AG10803 (cell line): Measurements from ENCODE around the gene KATNBL1.

Source experiments
- DNase-seq: peaks from one replicate; pipeline ENCODE4 v3.0.0; 2010; ENCODE audit warnings: low read depth
- H3K4me3 ChIP-seq: 2 replicates; pipeline ENCODE4 v1.5.1; 2011; ENCODE audit warnings: mild to moderate bottlenecking, low read length, control low read depth
- CTCF ChIP-seq: conservative IDR thresholded peaks from 2 replicates; pipeline ENCODE4 v1.5.1; 2011; ENCODE audit warnings: mild to moderate bottlenecking, low read length, control low read depth, inconsistent platforms

The KATNBL1 gene

GRCh38 chr15:34160735-34161134 is 49.2 kb downstream of the KATNBL1 start:
- no peak overlapping the region for H3K4me3 ChIP-seq
- TF ChIP-seq CTCF = no peak
- DNase-seq = no peak

- DNase-seq = no peak
- H3K4me3 ChIP-seq = no peak overlapping the region
- no peak for TF ChIP-seq CTCF
Measured at GRCh38 chr15:34158355-34158754, 51.5 kb downstream of the KATNBL1 start.

GRCh38 chr15:34155859-34156258 is 54.0 kb downstream of the KATNBL1 start:
- TF ChIP-seq CTCF = no peak
- H3K4me3 ChIP-seq = no peak overlapping the region
- DNase-seq = no peak

GRCh38 chr15:34154725-34155204 is 55.1 kb downstream of the KATNBL1 start:
- no peak for DNase-seq
- no peak overlapping the region for H3K4me3 ChIP-seq
- no peak for TF ChIP-seq CTCF

- H3K4me3 ChIP-seq = no peak overlapping the region
- TF ChIP-seq CTCF = no peak
- DNase-seq = peak; percentile 13
Measured at GRCh38 chr15:34147371-34148140, 62.3 kb downstream of the KATNBL1 start.

- no peak overlapping the region for H3K4me3 ChIP-seq
- no peak for TF ChIP-seq CTCF
- DNase-seq = no peak
Measured at GRCh38 chr15:34133511-34133910, 76.4 kb downstream of the KATNBL1 start.

GRCh38 chr15:34132881-34133280 is 77.0 kb downstream of the KATNBL1 start:
- no peak overlapping the region for H3K4me3 ChIP-seq
- TF ChIP-seq CTCF = no peak
- DNase-seq = no peak
